HG03108 (cell line): Measurements from ENCODE around the gene AGR2.
"Not testable (repeated sequence)": the region's sequence is repeated elsewhere in the genome, so short reads cannot be mapped to it uniquely, and the experiment has no call there.

Experiments
- ATAC-seq: cut with Tn5 transposase; IDR thresholded peaks from one replicate; pipeline ENCODE4 v1.9.1; 2021; ENCODE audit warnings: moderate library complexity; ENCODE audit not compliant: unreplicated experiment

The AGR2 gene

DNA sequence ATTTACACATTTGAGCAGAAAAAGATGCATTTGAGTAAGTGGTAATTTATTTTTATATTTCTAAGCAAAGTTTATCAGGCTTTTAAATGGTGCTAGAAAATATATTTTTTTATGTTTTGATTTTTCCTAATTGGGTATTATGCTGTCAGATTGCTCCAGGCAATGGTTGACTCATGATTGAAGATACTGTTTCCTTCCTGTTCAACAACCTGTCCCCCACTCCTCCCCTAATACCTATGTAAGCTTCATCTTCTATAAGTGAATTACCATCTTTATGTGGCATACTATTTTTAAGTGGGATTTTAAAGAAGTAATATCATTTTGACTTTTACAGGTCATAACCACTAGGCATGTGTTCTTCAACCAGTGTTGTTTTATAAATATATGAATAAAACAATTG is 29.8 kb downstream of the AGR2 start:
- ATAC-seq: no peak

DNA sequence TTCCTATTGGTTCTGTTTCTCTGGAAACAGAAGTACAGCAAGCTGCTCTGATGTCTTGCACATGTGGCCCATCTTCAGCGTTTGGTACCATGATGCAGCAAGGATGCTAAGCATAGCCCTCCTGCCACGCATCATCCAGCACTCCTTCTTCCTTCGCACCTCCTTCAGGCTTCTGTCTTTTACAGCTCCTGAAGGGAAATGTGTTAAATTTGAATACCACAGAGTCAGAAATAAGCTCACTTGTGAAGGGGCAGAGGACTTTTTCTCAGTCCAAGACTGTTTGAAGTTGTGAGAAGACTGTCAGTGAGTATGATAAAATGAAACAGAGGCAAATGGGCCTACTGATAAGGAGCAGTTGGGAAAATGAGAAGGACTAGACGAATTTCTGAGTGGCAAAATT is 30.5 kb downstream of the AGR2 start:
- ATAC-seq: no peak

DNA sequence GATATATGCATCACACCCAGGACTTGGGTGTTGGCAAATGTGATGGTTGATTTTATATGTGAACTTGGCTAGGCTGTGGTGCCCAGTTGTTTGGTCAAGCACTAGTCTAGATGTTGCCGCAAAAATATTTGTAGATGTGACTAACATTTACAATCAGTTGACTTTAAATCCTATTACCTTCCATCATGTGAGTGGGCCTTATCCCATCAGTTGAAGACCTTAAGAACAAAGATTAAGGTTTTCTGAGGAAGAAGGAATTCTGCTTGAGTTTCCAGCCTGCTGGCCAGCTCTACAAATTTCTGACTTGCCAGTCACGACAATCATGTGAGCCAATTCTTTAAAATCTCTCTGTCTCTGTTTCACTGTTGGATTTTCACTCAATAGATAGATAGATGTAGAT is 30.9 kb downstream of the AGR2 start:
- ATAC-seq: no peak

DNA sequence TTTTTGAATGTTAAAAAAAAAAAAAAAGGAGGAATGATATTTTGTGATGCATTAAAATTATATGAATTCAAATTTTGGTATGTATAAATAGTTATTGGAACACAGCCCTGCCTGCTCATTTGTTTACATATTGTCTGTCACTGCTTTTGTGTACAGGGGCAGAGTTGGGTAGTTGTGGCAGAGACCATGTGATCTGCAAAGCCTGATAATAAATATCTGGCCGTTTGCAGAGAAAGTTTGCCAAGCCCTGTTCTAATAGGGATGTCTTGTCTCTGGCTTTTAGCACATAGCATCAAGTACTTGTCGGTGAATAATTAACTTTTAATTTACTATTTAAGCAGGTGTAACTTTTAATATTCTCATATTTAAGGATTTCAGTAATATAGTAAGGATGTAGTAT is 31.5 kb downstream of the AGR2 start:
- ATAC-seq: no peak

DNA sequence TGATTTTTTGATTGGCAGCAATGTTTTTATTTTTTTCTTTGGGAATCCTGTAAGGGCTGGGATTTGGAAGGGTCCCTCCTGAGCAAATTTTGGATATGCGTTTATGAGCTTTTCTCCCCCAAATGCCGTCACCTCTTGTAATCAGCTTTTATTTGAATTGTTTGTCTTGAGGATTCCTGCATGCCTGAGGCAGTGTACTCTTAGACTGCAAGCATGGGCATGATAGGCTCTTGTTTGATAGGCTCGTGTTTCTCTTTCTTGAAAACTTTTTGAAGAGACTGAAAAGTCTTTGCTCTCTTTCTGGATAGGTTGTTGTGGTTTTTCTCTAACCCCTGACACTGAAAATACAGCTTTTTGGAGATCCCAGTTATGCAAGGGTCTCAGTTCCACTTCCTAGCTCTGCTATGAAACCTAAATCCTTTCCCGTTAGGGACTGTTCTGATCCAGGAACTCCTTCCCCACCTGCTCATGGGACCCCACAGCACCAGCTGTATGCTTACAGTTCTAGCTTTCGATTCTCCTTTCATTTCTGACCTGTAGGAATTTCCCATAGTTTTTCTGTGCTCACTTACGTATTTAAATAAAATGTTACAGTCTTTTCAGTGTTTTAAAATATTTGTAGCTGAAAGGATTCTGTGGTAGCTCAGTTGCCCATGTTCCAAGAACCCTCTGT is 34.0 kb downstream of the AGR2 start:
- no peak for ATAC-seq

DNA sequence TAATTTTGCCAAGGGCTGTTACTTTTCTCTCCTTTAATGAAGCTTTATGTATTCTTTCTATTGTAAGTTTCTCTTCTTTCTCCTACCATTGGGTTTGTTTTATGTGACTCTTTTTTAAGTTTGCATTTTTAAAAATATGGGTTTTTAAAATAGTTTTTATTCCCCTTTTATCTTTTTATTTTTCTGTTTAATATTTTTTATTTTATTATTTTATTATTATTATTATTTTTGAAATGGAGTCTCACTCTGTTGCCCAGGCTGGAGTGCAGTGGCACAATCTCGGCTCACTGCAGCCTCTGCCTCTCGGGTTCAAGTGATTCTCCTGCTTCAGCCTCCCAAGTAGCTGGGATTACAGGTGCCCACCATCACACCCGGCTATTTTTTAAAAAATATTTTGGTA is 34.8 kb downstream of the AGR2 start:
- ATAC-seq: not testable (repeated sequence)

DNA sequence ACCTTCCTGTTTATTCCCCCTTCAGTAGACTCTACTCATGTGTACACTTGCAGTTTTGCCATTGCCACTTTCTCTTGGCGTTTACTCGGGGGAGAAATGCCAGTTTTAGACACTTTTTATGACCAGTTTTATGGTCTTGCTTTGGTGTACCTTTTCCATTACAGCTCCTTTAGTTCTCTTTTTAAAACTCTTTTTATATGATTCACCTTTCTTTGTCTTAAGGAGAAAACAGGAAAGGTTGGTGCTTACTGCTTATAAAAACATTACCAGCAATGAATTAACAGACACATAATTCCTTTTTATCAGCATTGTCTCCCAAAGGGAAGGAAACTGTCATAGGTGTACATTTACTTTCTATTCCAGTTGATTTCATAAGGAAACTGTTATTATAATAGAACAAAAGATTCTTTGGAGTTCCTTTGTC is 39.4 kb downstream of the AGR2 start:
- ATAC-seq: no peak

DNA sequence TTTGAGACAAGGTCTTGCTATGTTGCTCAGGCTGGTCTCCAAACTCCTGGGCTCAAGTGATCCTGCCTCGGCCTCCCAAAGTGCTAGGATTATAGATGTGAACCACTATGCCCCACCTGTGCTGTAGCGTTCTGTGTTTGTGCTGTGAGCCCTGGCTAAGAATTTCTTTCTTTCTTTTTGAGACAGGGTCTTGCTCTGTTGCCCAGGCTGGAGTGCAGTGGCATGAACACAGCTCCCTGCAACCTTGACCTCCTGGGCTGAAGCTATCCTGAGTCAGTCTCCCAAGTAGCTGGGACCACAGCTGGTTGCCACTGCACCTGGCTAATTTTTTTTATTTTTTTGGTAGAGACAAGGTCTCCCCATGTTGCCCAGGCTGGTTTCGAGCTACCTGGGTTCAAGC is 39.9 kb downstream of the AGR2 start:
- ATAC-seq: no peak

DNA sequence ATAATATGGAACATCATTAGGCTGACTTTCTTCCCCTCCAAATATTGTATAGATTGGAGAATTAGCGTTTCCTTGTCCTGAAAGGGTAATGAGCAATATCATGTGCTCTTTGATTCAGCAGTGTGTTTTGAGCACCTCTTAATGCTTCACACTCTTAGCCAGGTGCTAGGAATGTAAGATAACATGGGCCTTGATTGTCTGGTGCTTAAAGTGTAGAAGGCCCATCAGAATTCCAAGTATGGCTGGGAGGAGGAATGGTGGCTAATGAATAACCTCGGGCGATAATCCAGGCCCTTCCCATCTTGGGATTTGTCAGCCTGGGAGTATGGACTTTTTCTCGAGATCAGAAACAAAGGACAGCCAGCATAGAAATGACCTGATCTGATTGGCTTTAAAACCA is 42.6 kb downstream of the AGR2 start:
- ATAC-seq: no peak

DNA sequence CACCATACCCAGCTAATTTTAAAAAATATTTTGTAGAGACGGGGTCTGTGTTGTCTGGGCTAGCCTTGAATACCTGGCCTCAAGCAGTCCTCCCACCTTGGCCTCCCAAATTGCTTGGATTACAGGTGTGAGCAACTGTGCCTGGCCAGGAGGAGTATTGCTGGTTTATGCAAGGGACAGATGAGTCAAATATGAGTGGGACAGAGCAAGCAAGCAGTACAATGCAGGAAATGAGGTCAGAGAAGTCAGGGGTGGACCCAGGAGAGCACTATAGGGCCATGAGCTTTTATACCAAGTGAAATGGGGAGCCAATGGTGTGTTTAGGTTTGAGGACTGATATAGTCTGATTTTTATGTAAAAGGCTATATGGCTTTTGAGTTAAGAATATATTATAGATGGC is 45.0 kb downstream of the AGR2 start:
- ATAC-seq: no peak

DNA sequence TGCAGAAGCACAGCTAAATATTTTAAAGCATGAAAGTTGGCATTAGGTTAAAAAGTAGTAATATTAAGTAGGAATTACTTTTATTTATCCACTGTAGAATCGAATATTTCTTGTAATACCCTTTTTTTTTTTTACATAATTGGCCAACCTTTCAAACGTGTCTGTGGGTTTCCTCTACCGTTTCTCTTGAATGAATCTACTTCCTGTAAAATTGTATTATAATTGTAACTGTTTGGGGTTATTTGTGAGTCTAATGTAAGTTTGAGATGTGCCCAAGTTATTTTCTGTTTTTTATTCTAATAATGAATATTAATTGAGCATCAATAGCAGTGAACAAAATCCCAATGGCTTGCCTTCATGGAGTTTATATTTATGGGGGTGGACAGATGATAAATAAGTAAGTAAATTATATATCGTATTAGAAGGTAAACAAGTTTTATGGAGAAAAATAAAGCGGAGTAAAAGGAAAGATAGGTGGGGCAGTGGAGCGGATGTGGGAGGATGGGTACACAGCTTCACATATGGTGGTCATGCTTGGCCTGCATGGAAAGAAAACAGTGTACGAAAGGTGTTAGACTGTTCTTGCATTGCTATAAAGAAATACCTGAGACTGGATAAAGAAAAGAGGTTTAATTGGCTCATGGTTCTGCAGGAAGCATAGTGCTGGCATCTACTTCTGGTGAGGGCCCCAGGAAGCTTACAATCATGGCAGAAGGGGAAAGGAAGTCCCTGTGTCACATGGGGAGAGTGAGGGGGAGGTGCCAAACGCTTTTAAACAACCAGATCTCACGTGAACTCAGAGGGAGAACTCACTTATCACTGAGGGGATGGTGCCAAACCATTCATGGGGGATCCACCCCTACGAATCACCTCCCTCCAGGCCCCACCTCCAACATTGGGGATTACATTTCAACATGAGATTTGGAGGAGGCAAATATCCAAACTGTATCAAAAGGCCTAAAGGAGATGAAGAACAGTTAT is 45.9 kb downstream of the AGR2 start:
- no peak for ATAC-seq

DNA sequence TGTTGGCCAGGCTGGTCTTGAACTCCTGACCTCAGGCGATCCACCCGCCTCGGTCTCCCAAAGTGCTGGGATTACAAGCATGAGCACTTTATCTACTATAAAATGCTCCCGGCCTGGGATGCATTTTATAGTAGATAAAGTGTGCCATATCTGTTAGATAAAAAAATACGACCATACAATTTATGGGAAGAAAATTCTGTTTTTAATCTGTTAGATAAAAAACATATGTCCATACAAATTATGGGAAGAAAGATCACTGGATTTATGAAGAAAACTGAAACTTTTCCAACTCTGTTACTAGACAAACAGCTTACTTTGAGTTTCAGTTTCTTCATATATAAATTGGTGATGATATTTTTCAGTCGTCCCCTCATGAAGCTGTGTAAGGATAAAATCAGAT is 46.8 kb downstream of the AGR2 start:
- no peak for ATAC-seq

DNA sequence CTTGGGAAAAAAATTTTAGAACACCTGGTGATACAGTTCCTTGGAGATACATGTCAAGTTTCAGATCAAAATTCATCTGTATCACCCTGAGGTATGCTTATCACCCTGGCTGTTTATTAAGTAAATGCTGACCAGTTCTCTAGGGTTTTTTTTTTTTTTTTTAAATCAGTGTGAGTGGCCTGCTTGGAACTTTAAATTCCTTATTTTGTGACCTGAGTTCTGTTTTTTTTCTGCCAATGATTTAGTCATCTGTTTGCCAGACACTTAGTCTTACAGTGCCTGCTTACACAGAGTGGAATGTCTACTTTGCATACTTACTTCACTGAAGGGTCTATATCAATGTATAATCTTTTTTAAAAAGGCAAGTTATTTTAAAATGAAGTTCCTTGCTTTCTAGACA is 49.4 kb downstream of the AGR2 start:
- ATAC-seq: no peak

DNA sequence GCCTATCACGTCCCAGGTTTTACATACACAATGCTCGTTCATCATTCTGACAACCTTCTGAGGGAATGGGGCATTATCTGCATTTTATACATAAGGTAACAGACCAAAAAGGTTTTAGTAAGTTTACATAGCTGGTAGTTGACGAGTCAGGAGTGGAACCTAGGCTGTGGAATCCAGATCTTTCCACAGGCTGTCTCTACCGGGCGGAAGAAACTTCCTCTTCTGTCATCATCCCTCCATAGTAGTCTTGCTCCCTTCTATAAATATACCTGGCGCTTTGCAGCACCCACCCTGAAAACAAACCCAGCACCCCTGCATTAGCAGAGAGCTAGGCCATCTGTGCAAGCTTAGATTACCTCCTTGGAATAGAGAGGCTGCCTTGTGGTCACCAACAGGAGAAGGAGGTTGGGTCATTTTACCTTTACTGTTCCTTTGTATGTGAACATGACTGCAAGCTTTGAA is 49.9 kb downstream of the AGR2 start:
- no peak for ATAC-seq

DNA sequence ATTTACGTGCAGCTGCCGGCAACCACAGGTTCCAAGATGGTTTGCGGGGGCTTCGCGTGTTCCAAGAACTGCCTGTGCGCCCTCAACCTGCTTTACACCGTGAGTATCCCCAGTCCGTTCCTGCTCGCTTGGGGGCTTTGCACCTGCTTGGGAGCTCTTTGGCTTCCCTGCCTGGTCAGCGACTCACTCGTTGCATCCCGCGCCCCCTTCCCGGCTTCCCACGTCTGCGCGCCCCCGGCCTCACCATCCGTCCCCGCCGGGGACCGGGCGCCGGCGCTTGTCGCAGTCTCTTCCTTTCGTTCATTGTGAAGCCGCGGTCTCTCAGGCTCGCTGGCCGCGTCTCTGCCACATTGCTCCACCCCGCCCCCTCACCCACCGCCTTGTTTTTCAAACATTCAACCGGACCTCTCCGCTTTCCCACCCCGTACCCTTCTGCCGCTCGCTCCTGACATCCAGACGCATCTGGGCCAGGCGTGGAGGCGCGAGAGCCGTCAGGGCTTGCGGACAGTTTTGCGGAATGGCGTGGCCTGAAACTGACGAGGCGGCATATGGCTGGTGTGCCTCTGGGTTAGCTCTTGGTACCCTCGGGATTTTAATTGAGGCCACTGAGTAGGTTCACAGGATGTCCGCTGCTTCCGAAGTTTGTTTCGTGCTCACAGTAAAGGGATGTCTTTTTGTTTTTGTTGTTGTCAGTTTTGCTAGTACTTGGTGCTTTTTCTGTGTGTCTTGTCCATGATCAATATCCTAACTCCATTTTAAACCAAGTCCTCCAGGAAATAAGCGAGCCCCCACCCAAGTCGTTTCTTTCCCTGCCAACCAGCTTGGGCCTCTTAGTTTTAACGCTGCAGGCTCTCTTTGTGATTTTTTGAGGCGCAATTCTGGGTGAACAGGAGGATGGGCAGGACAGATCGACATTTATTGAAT is 50.6 kb downstream of the AGR2 start:
- ATAC-seq: no peak

DNA sequence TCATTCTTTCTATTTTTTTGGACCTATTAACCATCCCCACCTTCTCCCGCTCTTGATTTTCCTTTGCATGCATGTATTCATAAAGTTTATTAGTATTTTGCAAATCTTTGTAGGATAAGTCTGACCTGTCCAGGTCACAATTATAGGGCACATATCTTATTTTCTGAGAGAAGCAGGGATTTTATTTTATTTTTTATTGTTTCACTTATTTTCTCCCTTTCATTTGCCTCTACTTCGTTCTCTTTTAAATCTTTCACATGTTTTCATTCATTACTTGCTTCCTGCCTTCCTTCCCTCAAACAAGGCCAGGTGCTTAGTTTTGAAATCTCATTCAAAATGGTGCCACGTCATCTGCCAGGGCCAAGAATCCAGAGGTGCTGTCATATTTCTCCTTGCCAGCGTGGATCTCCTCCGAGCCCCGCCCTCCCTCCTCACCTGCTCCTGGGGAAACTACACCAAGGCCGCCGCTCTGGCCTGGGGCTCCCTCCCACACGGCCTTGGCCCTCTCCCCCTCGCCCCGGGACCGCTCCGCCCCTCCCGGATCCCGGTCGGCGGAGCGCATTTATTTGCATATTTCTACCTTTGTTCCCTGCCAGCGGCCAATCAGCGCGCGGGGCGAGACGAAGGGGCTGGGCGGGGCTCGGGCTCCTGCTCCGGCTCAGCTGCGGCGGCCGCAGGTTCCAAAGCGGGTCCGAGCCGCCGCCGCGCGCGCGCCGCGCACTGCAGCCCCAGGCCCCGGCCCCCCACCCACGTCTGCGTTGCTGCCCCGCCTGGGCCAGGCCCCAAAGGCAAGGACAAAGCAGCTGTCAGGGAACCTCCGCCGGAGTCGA is 51.5 kb downstream of the AGR2 start, which contains the start of gene TSPAN13:
Gene TSPAN13 (plus strand): TSS at position 654 of the 830 bp plus-strand sequence. CDS start 213 bp downstream, outside the sequence.
- ATAC-seq: no peak

DNA sequence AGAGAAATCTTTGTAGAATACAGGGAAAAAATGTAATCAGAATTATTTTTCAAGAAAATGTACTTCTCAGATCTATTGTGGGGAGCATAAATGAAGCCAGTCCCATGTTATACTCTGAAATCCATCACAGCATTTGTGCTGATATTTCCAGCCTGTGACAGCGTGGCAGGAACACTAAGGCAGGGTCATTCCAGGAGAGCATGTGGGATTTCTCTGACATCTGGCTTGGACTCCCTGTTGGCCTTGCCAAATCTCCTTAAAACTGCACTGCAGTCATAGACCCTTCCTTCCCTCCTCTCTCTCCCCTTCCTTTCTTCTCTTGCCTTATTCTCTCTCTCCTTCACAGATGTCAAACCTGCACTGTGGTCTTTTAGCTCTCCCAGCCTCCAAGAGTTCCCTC is 57.7 kb downstream of the AGR2 start:
- no peak for ATAC-seq

DNA sequence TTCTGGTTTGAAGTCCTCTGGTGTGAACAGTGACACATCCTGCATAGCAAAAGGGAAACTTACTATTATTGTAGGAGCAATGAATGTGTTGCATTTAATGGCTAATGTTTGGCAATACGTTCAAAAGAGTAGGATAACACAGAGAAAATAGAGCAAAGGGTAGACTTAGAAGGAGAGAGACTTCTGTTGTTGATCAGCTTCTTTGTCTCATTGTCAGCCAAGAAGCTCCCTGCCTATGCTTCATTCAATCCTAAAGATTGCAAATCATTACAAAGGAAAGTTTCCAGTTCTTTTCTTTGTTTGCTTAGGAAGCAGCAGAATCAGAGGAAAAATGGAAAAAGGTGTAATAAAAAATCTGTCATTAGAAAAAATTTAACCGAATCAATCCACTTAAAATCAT is 59.2 kb downstream of the AGR2 start:
- no peak for ATAC-seq

DNA sequence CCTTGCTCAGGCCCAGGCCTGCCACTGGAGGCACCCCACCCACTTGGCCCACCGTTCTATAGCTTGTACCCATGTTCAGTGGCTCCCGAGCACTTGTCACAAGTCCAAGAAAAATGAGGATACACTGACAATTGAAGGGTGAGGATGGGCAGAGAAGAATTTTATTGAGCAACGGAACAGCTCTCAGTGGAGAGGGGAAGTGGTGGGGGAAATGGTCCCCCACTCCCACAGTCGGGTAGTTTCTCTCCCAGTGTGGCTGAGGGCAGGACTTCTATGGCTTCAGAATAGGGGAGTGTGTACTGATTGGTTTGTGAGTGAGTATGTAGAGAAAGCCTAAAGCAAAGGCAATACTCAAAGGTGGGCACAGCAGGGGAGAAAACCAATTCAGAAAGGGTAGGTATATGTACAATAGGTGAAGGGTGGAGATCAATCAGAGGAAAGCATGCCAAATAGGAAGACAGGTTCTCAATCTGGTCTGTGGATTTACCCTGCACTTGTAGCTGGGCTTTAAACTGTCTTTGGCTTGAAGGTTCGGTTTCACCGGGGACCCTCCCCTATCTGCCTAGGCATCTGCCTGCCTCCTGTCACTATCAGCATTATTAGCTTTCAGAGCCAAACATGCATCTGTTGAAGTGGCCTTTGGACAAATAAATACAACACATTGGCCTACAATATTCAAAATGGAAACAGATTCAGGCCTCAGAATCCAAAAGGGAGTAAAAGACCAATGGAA is 60.1 kb downstream of the AGR2 start:
- no peak for ATAC-seq
